T-helper 2 cell treated with Interferon-gamma antibody and Interleukin-4, amounts not matched to agents 5 μg/mL and 100 μg/mL, for 36 hours (primary cell): ENCODE data around the gene INSRR.
A peak's percentile ranks its signal among the peaks of the same experiment; 100 is the strongest.

Experiments used
- DNase-seq: peaks from one replicate; pipeline ENCODE4 v3.0.0; 2021; ENCODE audit warnings: low spot score
- H3K27ac Mint-ChIP-seq: one replicate; pipeline ENCODE4 v1.8.0; 2021; ENCODE audit warnings: mild to moderate bottlenecking, mixed read lengths
- H3K27me3 Mint-ChIP-seq: one replicate; pipeline ENCODE4 v1.8.0; 2021; ENCODE audit warnings: low read depth, mixed read lengths
- H3K36me3 Mint-ChIP-seq: one replicate; pipeline ENCODE4 v1.8.0; 2021; ENCODE audit warnings: low read depth, mixed read lengths
- H3K4me1 Mint-ChIP-seq: one replicate; pipeline ENCODE4 v1.8.0; 2021; ENCODE audit warnings: low read depth, mixed read lengths
- H3K4me3 Mint-ChIP-seq: one replicate; pipeline ENCODE4 v1.8.0; 2022; ENCODE audit warnings: mild to moderate bottlenecking, moderate library complexity, mixed read lengths
- H3K9me3 Mint-ChIP-seq: one replicate; pipeline ENCODE4 v1.8.0; 2021; ENCODE audit warnings: mixed read lengths

The INSRR gene

GRCh38 chr1:156858555-156858956 is 361 bp downstream of the INSRR start:
- H3K27ac Mint-ChIP-seq: no peak overlapping the region
- H3K9me3 Mint-ChIP-seq: no peaks in the 10 kb centered on the region
- peaks cover 32% of the 10 kb centered on the region for H3K4me1 Mint-ChIP-seq
- no peaks in the 10 kb centered on the region for H3K36me3 Mint-ChIP-seq
- peak overlapping the region; percentile 45 for H3K4me3 Mint-ChIP-seq
- H3K27me3 Mint-ChIP-seq: peaks cover 49% of the 10 kb centered on the region
- no peak for DNase-seq

- no peaks in the 10 kb centered on the region for H3K36me3 Mint-ChIP-seq
- DNase-seq: no peak
- no peaks in the 10 kb centered on the region for H3K9me3 Mint-ChIP-seq
- peaks cover 23% of the 10 kb centered on the region for H3K4me1 Mint-ChIP-seq
- H3K27me3 Mint-ChIP-seq: peaks cover 53% of the 10 kb centered on the region
- H3K4me3 Mint-ChIP-seq: no peak overlapping the region
- no peak overlapping the region for H3K27ac Mint-ChIP-seq
These were observed 1.4 kb downstream of the INSRR start for GRCh38 chr1:156857532-156857931.

GRCh38 chr1:156856282-156856785 is 2.6 kb downstream of the INSRR start:
- Mint-ChIP-seq H3K27ac (no peak overlapping the region), H3K9me3 (no peaks in the 10 kb centered on the region), H3K4me3 (no peak overlapping the region), H3K27me3 (peaks cover 48% of the 10 kb centered on the region), H3K4me1 (peaks cover 12% of the 10 kb centered on the region), H3K36me3 (no peaks in the 10 kb centered on the region)
- no peak for DNase-seq

- no peak for DNase-seq
- no peaks in the 10 kb centered on the region for H3K36me3 Mint-ChIP-seq
- H3K4me1 Mint-ChIP-seq: peaks cover 8% of the 10 kb centered on the region
- no peak overlapping the region for H3K4me3 Mint-ChIP-seq
- no peaks in the 10 kb centered on the region for H3K9me3 Mint-ChIP-seq
- H3K27ac Mint-ChIP-seq: peak overlapping the region; percentile 15
- H3K27me3 Mint-ChIP-seq: peaks cover 40% of the 10 kb centered on the region
These were observed 4.3 kb downstream of the INSRR start for GRCh38 chr1:156854634-156855033.

GRCh38 chr1:156853761-156854160 is 5.2 kb downstream of the INSRR start:
- no peaks in the 10 kb centered on the region for H3K9me3 Mint-ChIP-seq
- H3K4me1 Mint-ChIP-seq: peaks cover 10% of the 10 kb centered on the region

GRCh38 chr1:156852418-156852874 is 6.5 kb downstream of the INSRR start:
- peaks cover 25% of the 10 kb centered on the region for H3K27me3 Mint-ChIP-seq
- DNase-seq: no peak
- no peak overlapping the region for H3K27ac Mint-ChIP-seq
- H3K36me3 Mint-ChIP-seq: no peaks in the 10 kb centered on the region
- H3K4me3 Mint-ChIP-seq: no peak overlapping the region
- H3K9me3 Mint-ChIP-seq: no peaks in the 10 kb centered on the region
- H3K4me1 Mint-ChIP-seq: peaks cover 12% of the 10 kb centered on the region

More at GRCh38 chr1:156853761-156854160, 5.2 kb downstream of the INSRR start:
- Mint-ChIP-seq H3K27me3 (peaks cover 35% of the 10 kb centered on the region), H3K36me3 (no peaks in the 10 kb centered on the region), H3K4me3 (no peak overlapping the region), H3K27ac (no peak overlapping the region)
- DNase-seq: no peak

GRCh38 chr1:156851779-156852417 is 7.0 kb downstream of the INSRR start:
- DNase-seq: no peak
- Mint-ChIP-seq H3K36me3 (no peaks in the 10 kb centered on the region), H3K27me3 (peaks cover 25% of the 10 kb centered on the region), H3K4me1 (peaks cover 12% of the 10 kb centered on the region), H3K9me3 (no peaks in the 10 kb centered on the region), H3K27ac (no peak overlapping the region), H3K4me3 (no peak overlapping the region)

- peak overlapping the region; percentile 52 for H3K27ac Mint-ChIP-seq
- H3K4me1 Mint-ChIP-seq: peaks cover 14% of the 10 kb centered on the region
- H3K4me3 Mint-ChIP-seq: peak overlapping the region; percentile 4
- H3K9me3 Mint-ChIP-seq: no peaks in the 10 kb centered on the region
- H3K27me3 Mint-ChIP-seq: peaks cover 40% of the 10 kb centered on the region
- DNase-seq: no peak
- no peaks in the 10 kb centered on the region for H3K36me3 Mint-ChIP-seq
These were observed 9.8 kb downstream of the INSRR start for GRCh38 chr1:156849151-156849496.

- Mint-ChIP-seq H3K27me3 (peaks cover 42% of the 10 kb centered on the region), H3K4me1 (peaks cover 17% of the 10 kb centered on the region), H3K27ac (peak overlapping the region; percentile 52), H3K9me3 (no peaks in the 10 kb centered on the region), H3K36me3 (no peaks in the 10 kb centered on the region), H3K4me3 (peak overlapping the region; percentile 4)
- DNase-seq: peak; percentile 60
These were observed 10.3 kb downstream of the INSRR start for GRCh38 chr1:156848461-156849150.

GRCh38 chr1:156847591-156848460 is 11.1 kb downstream of the INSRR start:
- Mint-ChIP-seq H3K27ac (no peak overlapping the region), H3K4me3 (peak overlapping the region; percentile 0), H3K27me3 (peaks cover 42% of the 10 kb centered on the region)

GRCh38 chr1:156846643-156847042 is 12.3 kb downstream of the INSRR start:
- Mint-ChIP-seq H3K4me1 (peaks cover 17% of the 10 kb centered on the region), H3K36me3 (no peaks in the 10 kb centered on the region), H3K4me3 (no peak overlapping the region), H3K9me3 (no peaks in the 10 kb centered on the region), H3K27ac (no peak overlapping the region), H3K27me3 (peaks cover 46% of the 10 kb centered on the region)
- DNase-seq: no peak

More at GRCh38 chr1:156847591-156848460, 11.1 kb downstream of the INSRR start:
- Mint-ChIP-seq H3K9me3 (no peaks in the 10 kb centered on the region), H3K4me1 (peaks cover 17% of the 10 kb centered on the region), H3K36me3 (no peaks in the 10 kb centered on the region)
- DNase-seq: no peak

- DNase-seq: no peak
- no peak overlapping the region for H3K4me3 Mint-ChIP-seq
- peaks cover 46% of the 10 kb centered on the region for H3K27me3 Mint-ChIP-seq
- peaks cover 17% of the 10 kb centered on the region for H3K4me1 Mint-ChIP-seq
- H3K9me3 Mint-ChIP-seq: no peaks in the 10 kb centered on the region
- H3K36me3 Mint-ChIP-seq: no peaks in the 10 kb centered on the region
- no peak overlapping the region for H3K27ac Mint-ChIP-seq
These were observed 12.9 kb downstream of the INSRR start for GRCh38 chr1:156845953-156846545.

- H3K27me3 Mint-ChIP-seq: peaks cover 46% of the 10 kb centered on the region
- no peak overlapping the region for H3K27ac Mint-ChIP-seq
- no peak for DNase-seq
- no peaks in the 10 kb centered on the region for H3K9me3 Mint-ChIP-seq
- peak overlapping the region; percentile 37 for H3K4me3 Mint-ChIP-seq
- no peaks in the 10 kb centered on the region for H3K36me3 Mint-ChIP-seq
- peaks cover 17% of the 10 kb centered on the region for H3K4me1 Mint-ChIP-seq
These were observed 13.6 kb downstream of the INSRR start for GRCh38 chr1:156845055-156845952.
